COLO668 (cell line): ENCODE data around the gene WDR62.

Experiments
- DNase-seq: peaks from one replicate; lab custom pipeline; 2025; ENCODE audit not compliant: unreplicated experiment; lab: John Stamatoyannopoulos, UW

The WDR62 gene

DNA sequence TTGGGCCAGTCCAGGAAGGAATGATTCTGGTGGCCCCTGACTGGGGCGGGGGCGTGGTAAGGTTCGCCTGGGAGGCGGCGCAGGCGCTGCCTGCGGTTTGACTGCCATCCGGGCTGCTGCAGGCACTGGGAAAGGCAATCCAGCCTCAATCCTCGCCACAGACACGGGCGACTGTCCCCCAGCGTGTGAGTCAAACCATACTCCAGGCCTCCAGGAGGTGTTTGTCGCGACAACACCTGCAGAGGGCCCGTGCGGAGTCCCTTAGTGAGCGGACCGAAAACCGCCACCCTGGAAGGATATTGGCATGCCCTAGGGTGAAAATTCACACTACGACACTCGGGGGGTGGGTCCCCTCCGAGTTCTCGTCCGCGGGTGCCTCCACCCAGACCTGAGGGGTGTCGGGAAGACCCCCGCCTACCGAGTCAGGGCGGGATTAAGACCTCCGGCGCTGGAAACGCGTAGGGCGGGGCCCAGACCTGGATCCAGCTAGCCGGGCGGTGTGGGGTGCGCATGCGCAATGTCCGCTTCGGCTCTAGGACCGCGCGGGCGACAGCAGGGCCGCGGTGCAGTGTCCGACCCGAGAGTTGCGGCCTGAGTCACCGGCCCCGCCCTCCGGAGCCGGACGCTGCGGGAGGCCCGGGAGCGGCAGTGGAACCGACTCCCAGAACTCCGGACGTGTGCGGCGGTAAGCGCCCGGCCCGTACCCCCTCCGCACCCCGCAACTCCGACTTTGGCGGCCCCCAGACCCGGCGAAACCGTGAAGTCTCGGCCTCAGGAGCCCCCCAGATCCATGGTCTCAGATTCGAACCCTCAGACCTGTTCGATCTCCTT is 85.0 kb downstream of the WDR62 start, which contains the start of gene CAPNS1:
TSS of gene CAPNS1 (plus strand) at position 594 of the 831 bp plus-strand sequence. CDS start 946 bp downstream, outside the sequence.
- peak; percentile 97 for DNase-seq

DNA sequence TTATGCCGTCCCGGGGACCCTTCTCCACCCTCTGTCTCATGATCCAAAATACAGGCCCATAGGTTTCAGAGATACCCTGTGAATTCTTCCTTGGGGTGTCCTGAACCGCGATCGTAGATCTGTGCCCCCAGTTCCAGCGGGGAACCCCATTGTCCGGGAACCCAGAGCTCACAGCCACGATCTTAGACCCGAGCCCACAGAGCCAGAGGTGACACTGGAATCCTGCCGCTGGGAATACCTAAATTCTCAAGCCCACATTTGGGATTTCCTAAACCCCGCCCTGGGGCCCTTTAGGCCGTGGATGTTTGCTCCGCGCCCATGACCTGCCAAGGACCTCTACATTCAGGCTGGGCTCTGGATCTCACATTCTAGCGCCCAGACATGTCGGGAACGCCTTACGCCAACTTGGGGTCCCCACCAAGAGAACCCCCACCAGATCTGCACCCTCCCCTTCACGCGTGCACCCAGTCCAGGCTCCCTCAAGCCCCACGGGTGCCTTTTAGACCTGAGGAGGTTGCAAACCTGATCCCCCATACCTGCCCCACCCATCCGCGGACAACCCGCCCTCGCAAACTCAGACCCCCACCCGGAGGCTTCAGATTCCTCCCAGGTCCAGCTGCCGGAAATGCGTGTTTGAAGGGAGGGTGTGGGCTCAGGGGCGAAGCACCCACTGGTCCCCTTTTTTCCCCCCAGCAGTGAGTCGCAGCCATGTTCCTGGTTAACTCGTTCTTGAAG is 85.8 kb downstream of the WDR62 start:
- DNase-seq, result peak; percentile 71

DNA sequence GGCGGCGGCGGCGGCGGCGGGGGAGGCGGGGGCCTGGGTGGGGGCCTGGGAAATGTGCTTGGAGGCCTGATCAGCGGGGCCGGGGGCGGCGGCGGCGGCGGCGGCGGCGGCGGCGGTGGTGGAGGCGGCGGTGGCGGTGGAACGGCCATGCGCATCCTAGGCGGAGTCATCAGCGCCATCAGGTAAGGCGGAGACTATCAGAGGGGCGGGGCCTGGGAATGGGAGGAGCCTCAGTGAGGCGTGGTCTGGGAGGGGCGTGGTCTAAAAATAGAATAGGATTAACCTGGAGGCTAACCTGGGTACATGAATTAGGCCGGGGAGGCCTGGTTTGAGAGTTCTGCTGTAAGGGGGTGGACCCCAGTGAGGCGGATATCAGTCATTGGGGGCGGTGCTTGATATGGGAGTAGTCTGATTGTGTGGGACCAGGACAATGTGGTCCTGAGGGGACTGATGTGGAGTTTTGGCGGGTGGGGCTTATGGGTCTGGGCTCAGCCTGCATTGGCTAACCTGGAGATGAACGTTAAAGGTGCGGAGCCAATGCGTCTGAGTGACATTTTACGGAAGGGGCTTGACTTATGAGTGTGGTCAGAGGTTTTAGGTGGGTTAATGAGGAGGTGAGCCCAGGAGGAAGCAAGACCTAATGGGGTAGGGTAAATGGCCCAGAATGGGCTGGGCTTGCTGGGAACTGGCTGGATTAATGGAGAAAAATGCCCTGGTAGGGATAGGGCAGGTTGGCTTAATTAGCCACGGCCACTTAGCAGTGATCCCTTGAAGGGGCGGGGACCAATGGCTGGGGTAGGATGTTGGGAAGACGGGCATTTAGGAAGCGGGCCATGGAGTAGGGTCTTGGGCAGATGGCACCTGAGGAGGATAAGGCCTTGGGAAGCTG is 86.6 kb downstream of the WDR62 start:
- DNase-seq, result peak; percentile 80

DNA sequence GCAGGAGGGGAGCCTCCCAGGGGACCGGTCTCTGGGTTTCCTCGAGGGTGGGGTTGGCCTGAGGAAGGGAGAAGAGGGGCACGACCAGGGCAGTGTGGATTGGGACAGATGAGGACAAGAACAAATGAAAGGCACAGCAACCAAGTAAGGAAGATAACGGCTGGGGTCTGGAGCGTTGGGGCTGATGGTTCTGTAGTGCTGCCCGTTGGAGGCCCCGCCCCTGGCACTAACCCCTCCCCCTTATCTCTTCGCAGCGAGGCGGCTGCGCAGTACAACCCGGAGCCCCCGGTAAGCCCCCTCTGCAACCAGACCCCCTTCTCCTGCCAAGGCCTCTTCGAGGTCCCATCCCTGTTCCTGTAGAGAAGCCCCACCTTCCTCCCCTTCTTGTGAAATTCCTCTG is 87.3 kb downstream of the WDR62 start:
- no peak for DNase-seq

DNA sequence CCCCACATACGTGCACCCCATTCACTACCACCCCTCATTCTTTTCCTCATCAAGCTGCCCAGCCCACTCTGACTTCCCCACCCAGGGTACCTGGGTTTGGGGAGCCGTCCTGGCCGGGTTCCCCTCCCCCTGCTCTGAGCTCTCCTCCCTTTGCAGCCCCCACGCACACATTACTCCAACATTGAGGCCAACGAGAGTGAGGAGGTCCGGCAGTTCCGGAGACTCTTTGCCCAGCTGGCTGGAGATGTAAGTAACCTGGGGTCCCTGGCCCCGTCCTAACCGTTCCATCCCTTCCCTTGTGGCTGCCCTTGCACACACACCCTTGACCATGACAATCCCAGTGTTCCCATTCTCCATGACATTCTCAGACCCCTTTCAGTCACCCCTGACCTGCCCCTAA is 87.8 kb downstream of the WDR62 start:
- DNase-seq, result no peak

DNA sequence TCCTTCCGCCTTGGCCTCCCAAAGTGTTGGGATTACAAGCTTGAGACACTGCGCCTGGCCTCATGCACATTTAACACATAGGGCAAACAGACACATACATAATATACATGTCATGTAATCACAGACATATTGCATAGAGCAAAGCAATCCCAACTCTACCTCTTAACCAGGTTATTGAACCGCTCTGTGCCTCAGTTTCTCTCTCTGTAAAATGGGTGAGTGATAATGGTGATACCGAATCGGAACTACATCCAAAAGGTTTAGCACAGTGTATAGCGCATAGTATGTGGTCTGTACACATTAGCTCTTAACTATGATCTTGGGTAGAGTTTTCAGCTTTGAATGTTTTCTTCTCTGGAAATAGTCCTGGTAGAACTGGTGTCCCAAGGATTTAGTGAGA is 89.9 kb downstream of the WDR62 start:
- no peak for DNase-seq

DNA sequence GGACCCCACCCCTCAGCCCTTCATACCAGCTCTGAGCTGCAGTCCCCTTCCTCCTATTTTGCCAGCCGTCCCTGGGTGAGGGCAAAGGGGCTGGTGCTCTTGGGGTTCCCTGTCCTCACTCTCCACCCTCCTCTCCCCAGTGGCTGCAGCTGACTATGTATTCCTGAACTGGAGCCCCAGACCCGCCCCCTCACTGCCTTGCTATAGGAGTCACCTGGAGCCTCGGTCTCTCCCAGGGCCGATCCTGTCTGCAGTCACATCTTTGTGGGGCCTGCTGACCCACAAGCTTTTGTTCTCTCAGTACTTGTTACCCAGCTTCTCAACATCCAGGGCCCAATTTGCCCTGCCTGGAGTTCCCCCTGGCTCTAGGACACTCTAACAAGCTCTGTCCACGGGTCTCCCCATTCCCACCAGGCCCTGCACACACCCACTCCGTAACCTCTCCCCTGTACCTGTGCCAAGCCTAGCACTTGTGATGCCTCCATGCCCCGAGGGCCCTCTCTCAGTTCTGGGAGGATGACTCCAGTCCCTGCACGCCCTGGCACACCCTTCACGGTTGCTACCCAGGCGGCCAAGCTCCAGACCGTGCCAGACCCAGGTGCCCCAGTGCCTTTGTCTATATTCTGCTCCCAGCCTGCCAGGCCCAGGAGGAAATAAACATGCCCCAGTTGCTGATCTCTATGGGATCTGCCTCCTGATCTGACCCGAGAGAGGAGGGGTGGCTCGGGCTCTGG is 95.1 kb downstream of the WDR62 start:
- no peak for DNase-seq

DNA sequence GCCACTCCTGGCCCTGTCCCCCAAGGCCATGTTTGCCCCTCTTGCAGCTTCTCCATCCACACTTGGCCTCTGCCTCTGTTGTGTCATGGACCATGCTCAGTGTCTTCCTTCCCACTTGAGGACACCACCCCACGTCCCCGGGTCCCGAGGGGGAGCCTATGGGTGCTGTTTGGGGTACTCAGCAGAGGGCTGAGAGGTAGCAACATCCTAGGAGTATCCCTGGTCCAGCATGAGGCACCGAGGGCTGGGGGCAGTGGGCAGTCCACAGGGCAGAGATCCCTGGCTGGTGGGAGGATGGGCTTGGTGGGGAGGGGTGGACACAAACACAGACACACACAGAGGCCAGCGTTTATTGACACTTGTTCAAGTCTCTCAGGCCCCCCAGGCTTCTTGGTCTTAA is 95.9 kb downstream of the WDR62 start:
- no peak for DNase-seq

DNA sequence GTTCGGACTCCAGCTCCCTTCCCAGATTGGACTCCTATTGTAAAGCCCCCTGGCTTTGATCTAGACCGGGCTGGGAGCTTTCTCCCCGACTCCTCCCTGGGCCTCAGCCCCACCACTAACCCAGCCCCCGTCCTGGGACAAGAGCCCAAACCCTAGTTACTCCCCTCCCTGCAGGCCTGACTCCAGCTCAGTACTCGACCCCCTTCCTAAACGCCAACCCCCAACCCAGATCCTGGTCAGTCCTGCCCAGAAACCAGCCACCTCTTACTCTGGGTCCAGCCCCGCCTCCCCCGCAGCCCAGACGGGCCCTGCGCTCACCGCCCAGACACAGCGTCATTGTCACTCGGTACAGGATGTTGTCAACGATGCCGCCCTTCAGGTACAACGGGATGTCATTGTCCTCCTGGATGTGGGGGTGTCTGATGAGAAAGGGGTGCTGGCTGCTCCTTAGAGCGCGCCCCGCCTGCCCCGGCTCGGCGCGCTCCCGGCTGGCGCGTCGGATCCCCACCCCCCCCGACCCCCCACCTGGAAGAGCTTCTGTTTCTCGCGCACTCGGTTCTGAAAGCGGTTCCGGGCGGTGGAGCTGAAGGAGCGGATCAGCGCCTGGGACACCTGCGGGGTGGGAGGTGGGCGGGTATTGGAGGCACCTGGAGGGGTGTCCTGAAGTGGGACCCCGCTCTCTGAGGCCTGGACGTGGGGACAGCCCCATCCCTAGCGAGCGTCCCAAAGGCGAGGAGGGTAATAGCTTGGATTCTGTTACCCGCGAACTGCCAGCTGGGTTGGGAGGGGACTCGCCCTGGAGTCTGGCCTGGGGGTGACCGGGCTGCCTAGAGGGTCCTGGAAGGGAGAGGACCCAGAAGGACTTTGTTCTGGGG is 96.7 kb downstream of the WDR62 start:
- DNase-seq, result no peak

DNA sequence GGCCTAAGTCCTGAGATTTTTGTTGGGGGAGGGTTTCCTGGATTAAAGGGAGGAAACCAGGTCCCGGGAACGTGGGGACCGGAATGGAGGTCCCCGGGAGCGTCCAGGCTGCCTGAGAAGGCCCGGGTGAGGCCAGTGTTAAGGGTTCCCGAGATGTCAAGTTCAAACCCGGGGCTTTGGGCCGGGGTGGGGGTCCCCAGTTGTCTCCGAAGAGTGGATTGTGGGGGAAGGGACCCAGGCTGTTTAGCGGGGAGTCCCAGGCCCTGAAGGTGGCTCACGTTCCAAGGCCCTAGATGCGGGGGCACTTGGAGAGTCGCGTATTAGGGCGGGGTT is 97.3 kb downstream of the WDR62 start:
- no peak for DNase-seq

DNA sequence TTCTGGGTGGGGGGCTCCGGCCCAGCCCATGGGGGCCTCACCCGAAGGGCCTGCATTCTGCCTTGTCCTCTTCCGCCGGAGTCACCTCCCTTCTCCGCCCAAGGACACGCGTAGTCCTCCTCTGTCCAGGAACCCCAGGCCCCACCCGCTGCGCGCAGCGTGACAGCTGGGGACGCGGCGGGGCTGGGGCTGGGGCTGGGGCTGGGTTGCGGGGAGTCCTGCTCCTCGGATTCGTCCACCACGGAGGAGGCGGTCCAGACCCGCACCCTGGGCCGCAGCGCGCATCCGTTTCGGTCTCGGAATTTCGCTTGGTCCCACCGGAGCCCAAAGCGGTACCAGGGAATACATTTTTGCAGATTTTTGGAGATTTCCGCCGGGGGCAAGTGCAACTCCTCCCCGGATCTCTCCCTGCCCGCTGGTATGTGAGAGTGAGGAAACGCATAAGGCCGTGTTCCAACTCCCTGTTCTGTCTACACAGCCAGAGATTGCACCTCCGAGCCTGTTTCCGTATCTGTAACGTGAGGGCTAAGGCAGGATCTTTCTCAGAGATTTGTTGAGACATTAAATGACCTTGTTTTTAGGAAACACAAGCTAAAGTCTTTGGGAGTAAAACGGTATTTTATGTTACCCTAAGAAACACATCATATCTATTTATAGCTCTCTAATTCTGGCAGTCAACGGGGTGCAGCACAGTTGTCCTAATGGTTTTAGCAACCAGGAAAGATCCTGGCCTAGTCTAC is 97.8 kb downstream of the WDR62 start, which contains the start of gene COX7A1:
TSS of gene COX7A1 (minus strand) at position 96 of the 740 bp plus-strand sequence. CDS start at position 56, 40 bp downstream.
- DNase-seq, result no peak

DNA sequence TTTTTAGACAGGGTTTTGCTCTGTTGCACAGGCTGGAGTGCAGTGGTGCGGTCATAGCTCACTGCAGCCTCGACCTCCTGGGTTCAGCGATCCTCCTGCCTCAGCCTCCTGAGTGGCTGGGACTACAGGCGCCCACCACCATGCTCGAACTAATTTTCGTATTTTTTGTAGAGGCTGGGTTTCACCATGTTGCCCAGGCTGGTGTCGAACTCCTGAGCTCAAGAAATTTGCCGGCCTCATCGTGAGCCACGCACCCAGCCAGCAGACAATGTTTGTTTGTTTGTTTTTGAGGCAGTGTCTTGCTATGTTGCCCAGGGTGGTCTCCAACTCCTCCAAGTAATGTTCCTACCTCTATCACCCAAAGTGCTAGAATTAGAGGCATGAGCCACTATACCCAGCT is 98.4 kb downstream of the WDR62 start:
- no peak for DNase-seq
